Heart right ventricle (tissue), 16 donors: ENCODE data around the gene PARP14. TPM values are rescaled to one million over a fixed set of nuclear protein-coding genes. Genes with fewer than 3 reads are reported as not detected.
"Not testable (repeated sequence)": the region's sequence is repeated elsewhere in the genome, so short reads cannot be mapped to it uniquely, and the experiment has no call there.

Source experiments
- ATAC-seq, 8 donors: fragments of 200-7000 bp; cut with Tn5 transposase; one replicate each; pipeline ENCODE4 v1.9.1; 2020; ENCODE audit warnings: mild to moderate bottlenecking in 8 of 8, moderate library complexity in 8 of 8, moderate number of reproducible peaks in 1 of 8
- DNase-seq, 2 donors: peaks; one replicate each; pipeline ENCODE4 v3.0.0-alpha.2; 2020
- H3K27ac ChIP-seq, 10 donors: fragments of 200-600 bp; sonication (generic) in 2 of 10; one replicate each; pipeline versions ENCODE4 v1.5.0 to v1.8.0; 2020 to 2022; ENCODE audit warnings: mild to moderate bottlenecking in 3 of 10
- H3K27me3 ChIP-seq, 7 donors: fragments of 200-600 bp; one replicate each; pipeline ENCODE4 v1.8.0; 2021 to 2022; ENCODE audit warnings: mild to moderate bottlenecking in 2 of 7
- H3K36me3 ChIP-seq, 9 donors: fragments of 200-600 bp; sonication (generic) in 1 of 9; one replicate each; pipeline versions ENCODE4 v1.5.0 to v1.8.0; 2020 to 2022; ENCODE audit warnings: mild to moderate bottlenecking in 2 of 9
- H3K4me1 ChIP-seq, 9 donors: fragments of 200-600 bp; sonication (generic) in 1 of 9; one replicate each; pipeline versions ENCODE4 v1.5.0 to v1.8.0; 2020 to 2022; ENCODE audit warnings: mild to moderate bottlenecking in 4 of 9
- H3K4me3 ChIP-seq, 10 donors: fragments of 200-600 bp; sonication (generic) in 2 of 10; one replicate each; pipeline versions ENCODE4 v1.5.0 to v1.8.0; 2020 to 2022; ENCODE audit warnings: mild to moderate bottlenecking in 7 of 10, moderate library complexity in 2 of 10
- H3K9me3 ChIP-seq, 11 donors: fragments of 200-600 bp in 10 of 11; sonication (generic) in 2 of 11; one replicate each; pipeline versions ENCODE4 v1.5.0 to v1.8.0; 2013 to 2022; ENCODE audit warnings: mild to moderate bottlenecking in 2 of 11, control low read depth in 1 of 11, moderate library complexity in 1 of 11
- WGBS, 2 donors: extraction: QIAGEN DNeasy Blood & Tissue Kit; methylation state at CpG; one replicate each; pipeline ENCODE4 v1.1.7; 2013; ENCODE audit warnings: inconsistent platforms in 1 of 2; 5-methylcytosine and 5-hydroxymethylcytosine counted together
- intact Hi-C, 10 donors: fragments of 100-400 bp; cut with DNase I; formaldehyde crosslinking; loops; one replicate each; pipeline versions ENCODE4 v1.11.1 to v1.14.2; 2022
- polyA plus RNA-seq, 2 donors: library from polyadenylated mRNA; stranded (reverse); fragments of 200-250 nt; gene quantifications; one replicate each; pipeline ENCODE4 v1.2.3, GENCODE V29; 2013
- total RNA-seq, 10 donors: library from RNA; stranded (reverse); fragmentation: NEBNext Ultra II Directional in 3 of 10; extraction: Animal tissue kit (Norgen Biotek cat#: 25700) in 3 of 10; gene quantifications; one replicate each; pipeline versions ENCODE4 v1.2.1 to v1.2.4, GENCODE V29; 2021 to 2023
- TF ChIP-seq, protein P1 (sequence below), 9 donors: fragments of 200-600 bp; sonication (generic) in 2 of 9; IDR thresholded peaks; one replicate each; pipeline versions ENCODE4 v1.5.0 to v1.8.0; 2021 to 2022; ENCODE audit warnings: antibody characterized with exemption in 9 of 9, mild to moderate bottlenecking in 5 of 9, moderate library complexity in 1 of 9
- donor health status: Arrhythmogenic right ventricular cardiomyopathy.
- donor health status: ischemic (EF 13 %, LVEDD 7.1; RV severe dilation, severe dysfunction).
- donor health status: healthy with polysubstance abuse.
- donor health status: DM: no; HTN: yes; CAD: no.
- donor health status: DM: no; HTN: no; CAD: no.
- donor health status: ischemic (EF 25% LVEDD 6.9; RV normal size, moderate dysfunction).
- donor health status: ischemic (EF 25% LVEDD 5.7; RV mildly dilated, moderate dysfunction).
- donor health status: healthy.
- donor health status: DM: yes; HTN: yes; CAD: no.
- donor health status: Ischemic cardiomyopathy.
- donor health status: ischemic (EF 35%, LVEDD 5.7; RV mildly dilated, moderate dysfunction).
- donor health status: nonischemic (EF 11% LVEDD 7.7; RV severe dilation, severe dysfunction).
- donor health status: DM: yes; HTN: yes; CAD: no.
- donor health status: PGD.
- donor health status: ischemic (EF 29% LVEDD 5.4; RV normal size, mild dysfunction).
- donor health status: nonischemic (EF 23%, LVEDD 6.1; RV moderate dilation, normal function).

The PARP14 gene
- total and polyA plus RNA-seq, 12 donors = 4.1 to 81.9 (median 13.2) TPM

DNA sequence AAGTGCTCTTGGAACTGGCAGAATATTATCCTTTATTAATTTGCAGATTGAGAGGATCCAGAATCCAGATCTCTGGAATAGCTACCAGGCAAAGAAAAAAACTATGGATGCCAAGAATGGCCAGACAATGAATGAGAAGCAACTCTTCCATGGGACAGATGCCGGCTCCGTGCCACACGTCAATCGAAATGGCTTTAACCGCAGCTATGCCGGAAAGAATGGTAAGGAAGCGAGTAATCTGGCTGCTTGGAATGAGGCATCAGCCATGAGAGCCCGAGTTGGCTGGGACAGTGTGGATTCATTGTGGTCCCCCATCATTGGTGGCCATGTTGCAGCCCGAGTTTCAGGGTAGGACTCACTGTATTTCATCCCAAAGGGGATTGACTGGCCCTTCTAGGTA, 47.1 kb downstream of the PARP14 start:
- no peak for DNase-seq
- no peak for ATAC-seq
- H3K4me3 ChIP-seq = no peak overlapping the region
- H3K27ac ChIP-seq = no peak overlapping the region
- TF ChIP-seq, protein P1, sequence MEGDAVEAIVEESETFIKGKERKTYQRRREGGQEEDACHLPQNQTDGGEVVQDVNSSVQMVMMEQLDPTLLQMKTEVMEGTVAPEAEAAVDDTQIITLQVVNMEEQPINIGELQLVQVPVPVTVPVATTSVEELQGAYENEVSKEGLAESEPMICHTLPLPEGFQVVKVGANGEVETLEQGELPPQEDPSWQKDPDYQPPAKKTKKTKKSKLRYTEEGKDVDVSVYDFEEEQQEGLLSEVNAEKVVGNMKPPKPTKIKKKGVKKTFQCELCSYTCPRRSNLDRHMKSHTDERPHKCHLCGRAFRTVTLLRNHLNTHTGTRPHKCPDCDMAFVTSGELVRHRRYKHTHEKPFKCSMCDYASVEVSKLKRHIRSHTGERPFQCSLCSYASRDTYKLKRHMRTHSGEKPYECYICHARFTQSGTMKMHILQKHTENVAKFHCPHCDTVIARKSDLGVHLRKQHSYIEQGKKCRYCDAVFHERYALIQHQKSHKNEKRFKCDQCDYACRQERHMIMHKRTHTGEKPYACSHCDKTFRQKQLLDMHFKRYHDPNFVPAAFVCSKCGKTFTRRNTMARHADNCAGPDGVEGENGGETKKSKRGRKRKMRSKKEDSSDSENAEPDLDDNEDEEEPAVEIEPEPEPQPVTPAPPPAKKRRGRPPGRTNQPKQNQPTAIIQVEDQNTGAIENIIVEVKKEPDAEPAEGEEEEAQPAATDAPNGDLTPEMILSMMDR (IDR thresholded peaks at IDR 0.05) = no peak
- peaks cover 0 to 62% (median 13%) of the 10 kb centered on the region in 9 donors for H3K36me3 ChIP-seq
- no peaks in the 10 kb centered on the region for H3K27me3 ChIP-seq
- intact Hi-C loops = no loop called here
- 93 to 97% methylated on average over 9 of the region's 9 CpGs for WGBS, 2 donors
- H3K9me3 ChIP-seq = no peaks in the 10 kb centered on the region
- H3K4me1 ChIP-seq = no peaks in the 10 kb centered on the region

DNA sequence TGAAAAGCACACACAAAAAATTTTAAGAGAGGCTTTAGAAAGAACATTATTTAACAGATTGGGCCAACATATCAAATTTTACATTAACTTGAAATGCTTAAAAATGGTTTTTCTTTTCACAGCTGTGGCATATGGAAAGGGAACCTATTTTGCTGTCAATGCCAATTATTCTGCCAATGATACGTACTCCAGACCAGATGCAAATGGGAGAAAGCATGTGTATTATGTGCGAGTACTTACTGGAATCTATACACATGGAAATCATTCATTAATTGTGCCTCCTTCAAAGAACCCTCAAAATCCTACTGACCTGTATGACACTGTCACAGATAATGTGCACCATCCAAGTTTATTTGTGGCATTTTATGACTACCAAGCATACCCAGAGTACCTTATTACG, 47.5 kb downstream of the PARP14 start:
- ATAC-seq (no peak), DNase-seq (no peak)
- Histone ChIP-seq H3K9me3 (no peaks in the 10 kb centered on the region), H3K4me1 (no peaks in the 10 kb centered on the region), H3K36me3 (peaks cover 0 to 62% (median 13%) of the 10 kb centered on the region in 9 donors), H3K4me3 (no peak overlapping the region), H3K27me3 (no peaks in the 10 kb centered on the region), H3K27ac (no peak overlapping the region)
- TF ChIP-seq, protein P1 (IDR thresholded peaks at IDR 0.05) = no peak
- intact Hi-C loops = no loop called here
- 97% methylated on average over 3 of the region's 3 CpGs for WGBS, 2 donors

DNA sequence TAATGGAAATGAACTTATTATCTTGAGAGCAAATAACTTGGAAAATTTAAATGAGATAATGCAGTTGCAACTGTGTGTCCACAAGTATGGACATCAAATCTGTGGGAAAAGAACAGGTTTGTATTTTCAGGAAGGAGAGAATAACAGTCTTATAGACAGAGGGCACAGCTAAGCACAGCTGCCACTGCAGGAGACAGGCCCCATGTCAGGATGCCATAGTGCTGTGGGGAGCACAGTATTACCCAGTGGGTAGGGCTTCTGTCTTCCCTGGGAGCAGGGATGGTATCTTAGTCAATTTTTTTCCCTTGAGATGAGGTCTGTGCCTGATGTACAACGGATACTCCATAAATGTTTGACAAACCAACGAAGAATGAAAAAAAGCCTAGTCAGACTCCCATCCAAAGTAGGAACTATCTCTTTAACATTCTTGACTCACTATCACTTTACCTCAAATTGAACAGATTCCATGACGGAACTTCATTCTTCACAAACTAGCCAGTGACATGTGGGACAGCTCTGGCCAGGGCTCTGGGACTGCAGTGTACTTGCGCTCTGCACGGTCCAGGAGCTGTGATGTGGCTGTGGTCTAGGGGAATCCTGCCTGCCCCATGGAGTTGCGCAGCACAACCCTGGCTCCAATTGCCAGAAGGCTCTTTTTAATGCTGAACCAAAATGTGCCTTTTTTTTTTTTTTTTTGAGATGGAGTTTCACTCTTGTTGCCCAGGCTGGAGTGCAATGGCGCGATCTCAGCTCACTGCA, 48.3 kb downstream of the PARP14 start:
- ATAC-seq (no peak), DNase-seq (no peak)
- intact Hi-C loops = no loop called here
- H3K4me3 ChIP-seq = no peak overlapping the region
- H3K4me1 ChIP-seq = no peaks in the 10 kb centered on the region
- WGBS, 2 donors = 93 to 94% methylated on average over 8 of the region's 8 CpGs
- peaks cover 0 to 66% (median 13%) of the 10 kb centered on the region in 9 donors for H3K36me3 ChIP-seq
- H3K27me3 ChIP-seq = no peaks in the 10 kb centered on the region
- H3K9me3 ChIP-seq = no peaks in the 10 kb centered on the region
- TF ChIP-seq, protein P1 (IDR thresholded peaks at IDR 0.05) = no peak
- H3K27ac ChIP-seq = no peak overlapping the region

DNA sequence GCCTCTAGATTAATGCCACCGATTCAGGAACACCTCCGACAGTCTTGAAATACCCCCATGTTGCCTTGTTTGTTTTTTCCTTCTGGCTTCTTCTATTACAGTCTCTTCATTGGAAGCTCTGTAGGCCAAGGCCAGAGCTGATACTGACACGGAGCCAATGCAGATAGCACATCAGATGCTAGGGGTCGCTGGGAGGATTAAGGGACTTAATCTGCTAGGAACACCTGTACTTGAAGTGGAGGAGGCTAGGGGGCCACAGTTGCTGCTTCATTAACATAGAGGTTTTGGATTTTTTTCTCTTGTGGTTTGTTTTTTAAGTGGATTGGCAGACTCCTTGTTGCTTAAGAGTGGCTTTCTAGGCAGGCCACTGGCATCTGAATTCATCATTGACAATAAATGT, 49.6 kb downstream of the PARP14 start:
- no peak for ATAC-seq

DNA sequence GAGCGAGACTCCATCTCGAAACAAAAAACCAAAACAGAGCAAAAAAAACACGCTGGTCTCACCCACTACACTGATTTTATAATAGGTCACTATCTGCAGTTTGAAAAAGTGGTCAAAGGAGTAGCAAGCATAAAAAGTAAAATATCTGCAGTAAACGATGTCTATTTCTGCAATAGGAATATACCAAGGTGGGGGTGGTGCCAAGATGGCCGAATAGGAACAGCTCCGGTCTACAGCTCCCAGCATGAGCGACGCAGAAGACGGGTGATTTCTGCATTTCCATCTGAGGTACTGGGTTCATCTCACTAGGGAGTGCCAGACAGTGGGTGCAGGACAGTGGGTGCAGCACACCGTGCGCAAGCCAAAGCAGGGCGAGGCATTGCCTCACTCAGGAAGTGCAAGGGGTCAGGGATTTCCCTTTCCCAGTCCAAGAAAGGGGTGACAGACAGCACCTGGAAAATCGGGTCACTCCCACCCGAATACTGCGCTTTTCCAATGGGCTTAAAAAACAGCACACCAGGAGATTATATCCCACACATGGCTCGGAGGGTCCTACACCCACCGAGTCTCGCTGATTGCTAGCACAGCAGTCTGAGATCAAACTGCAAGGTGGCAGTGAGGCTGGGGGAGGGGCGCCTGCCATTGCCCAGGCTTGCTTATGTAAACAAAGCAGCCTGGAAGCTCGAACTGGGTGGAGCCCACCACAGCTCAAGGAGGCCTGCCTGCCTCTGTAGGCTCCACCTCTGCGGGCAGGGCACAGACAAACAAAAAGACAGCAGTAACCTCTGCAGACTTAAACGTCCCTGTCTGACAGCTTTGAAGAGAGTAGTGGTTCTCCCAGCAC, 52.3 kb downstream of the PARP14 start:
- H3K4me3 ChIP-seq, H3K27me3 ChIP-seq, ATAC-seq, H3K9me3 ChIP-seq, H3K4me1 ChIP-seq, H3K27ac ChIP-seq, intact Hi-C loops, DNase-seq: not testable (repeated sequence)
- peaks cover 0 to 36% (median 13%) of the 10 kb centered on the region in 9 donors for H3K36me3 ChIP-seq
- 94 to 95% methylated on average over 21 to 22 of the region's 22 CpGs for WGBS, 2 donors

More for the DNA sequence above, 49.6 kb downstream of the PARP14 start:
- DNase-seq = no peak
- Histone ChIP-seq H3K27me3 (no peaks in the 10 kb centered on the region), H3K36me3 (peaks cover 0 to 63% (median 13%) of the 10 kb centered on the region in 9 donors), H3K27ac (no peak overlapping the region), H3K4me3 (no peak overlapping the region), H3K9me3 (no peaks in the 10 kb centered on the region), H3K4me1 (no peaks in the 10 kb centered on the region)
- intact Hi-C loops = no loop called here
- WGBS, 2 donors = 77 to 81% methylated on average over 4 of the region's 4 CpGs
- TF ChIP-seq, protein P1 (IDR thresholded peaks at IDR 0.05) = no peak
